Brain microvascular endothelial cell (primary cell): ENCODE results near the gene RUNX3.

ENCODE experiments used
- DNase-seq: peaks from one replicate; pipeline ENCODE4 v3.0.0-alpha.2; 2020
- H3K27ac ChIP-seq: fragments of 250-450 bp; sonication (Bioruptor Pico); 2 replicates; pipeline ENCODE4 v1.5.1; 2020; ENCODE audit warnings: mild to moderate bottlenecking, moderate library complexity
- H3K27me3 ChIP-seq: fragments of 250-450 bp; sonication (Bioruptor Pico); replicated peaks from 2 replicates; pipeline ENCODE4 v1.5.1; 2020; ENCODE audit warnings: mild to moderate bottlenecking
- H3K36me3 ChIP-seq: fragments of 250-450 bp; sonication (Bioruptor Pico); replicated peaks from 2 replicates; pipeline ENCODE4 v1.5.1; 2020; ENCODE audit warnings: mild to moderate bottlenecking
- H3K4me3 ChIP-seq: 2 replicates; pipeline ENCODE4 v1.5.1; 2011; ENCODE audit warnings: low read depth, mild to moderate bottlenecking, control low read depth, low read length, moderate library complexity
- CTCF ChIP-seq: IDR thresholded peaks from 2 replicates; pipeline ENCODE4 v1.5.1; 2011; ENCODE audit warnings: low read depth, mild to moderate bottlenecking, moderate library complexity, low read length, control low read depth, inconsistent platforms; ENCODE audit errors: missing control alignments
- in situ Hi-C: cut with HindIII; loops from 2 replicates; pipeline ENCODE4 v1.10.0; 2017; ENCODE audit warnings: low sequenced_read_pairs, low pct_ligation_motif_present

RUNX3 gene

GRCh38 chr1:24906760-24907490 is 23.2 kb downstream of the RUNX3 start:
- no peak for TF ChIP-seq CTCF
- no peaks in the 10 kb centered on the region for H3K27me3 ChIP-seq
- no peak overlapping the region for H3K27ac ChIP-seq
- H3K36me3 ChIP-seq = peaks cover 6% of the 10 kb centered on the region
- no peak overlapping the region for H3K4me3 ChIP-seq
- no peak for DNase-seq
- in situ Hi-C loops = no loop called here

- in situ Hi-C loops = no loop called here
- Histone ChIP-seq H3K27me3 (no peaks in the 10 kb centered on the region), H3K36me3 (peaks cover 8% of the 10 kb centered on the region), H3K27ac (no peak overlapping the region), H3K4me3 (no peak overlapping the region)
- no peak for TF ChIP-seq CTCF
- DNase-seq = no peak
These were observed 23.9 kb downstream of the RUNX3 start for GRCh38 chr1:24905979-24906720.

GRCh38 chr1:24905355-24905978 is 24.6 kb downstream of the RUNX3 start:
- Histone ChIP-seq H3K27me3 (no peaks in the 10 kb centered on the region), H3K36me3 (peaks cover 8% of the 10 kb centered on the region), H3K4me3 (no peak overlapping the region), H3K27ac (no peak overlapping the region)
- DNase-seq = no peak
- TF ChIP-seq CTCF = no peak
- in situ Hi-C loops = no loop called here

GRCh38 chr1:24904731-24905354 is 25.2 kb downstream of the RUNX3 start:
- H3K36me3 ChIP-seq = peaks cover 8% of the 10 kb centered on the region
- no peak overlapping the region for H3K27ac ChIP-seq
- in situ Hi-C loops = no loop called here
- no peaks in the 10 kb centered on the region for H3K27me3 ChIP-seq
- DNase-seq = no peak
- no peak for TF ChIP-seq CTCF
- H3K4me3 ChIP-seq = no peak overlapping the region

- Histone ChIP-seq H3K4me3 (no peak overlapping the region), H3K27ac (no peak overlapping the region), H3K27me3 (no peaks in the 10 kb centered on the region), H3K36me3 (peaks cover 8% of the 10 kb centered on the region)
- no peak for DNase-seq
- no peak for TF ChIP-seq CTCF
- in situ Hi-C loops = no loop called here
These were observed 25.9 kb downstream of the RUNX3 start for GRCh38 chr1:24903955-24904730.
